IMR-90 (cell line): ENCODE results near the gene UGT1A10. TPM values are rescaled to one million over a fixed set of nuclear protein-coding genes. Genes with fewer than 3 reads are reported as not detected.

Source experiments
- ATAC-seq: fragments of 200-7000 bp; cut with Tn5 transposase; 2 replicates; pipeline ENCODE4 v1.9.1; 2020; ENCODE audit warnings: low read depth, mild to moderate bottlenecking, moderate library complexity
- BruUV-seq: library from RNA; stranded (reverse); fragments of 400-500 nt; replicated peaks from 2 replicates; lab custom pipeline; 2021; lab: Mats Ljungman, UMichigan
- CTCF ChIA-PET: fragments of 300-600 bp; formaldehyde crosslinking; extraction: SDS; loops from one replicate; lab custom pipeline; 2021; ENCODE audit warnings: antibody characterized with exemption; lab: Yijun Ruan, JAX
- POLR2A ChIA-PET: fragments of 300-600 bp; sonication (Branson Sonifier 250); formaldehyde crosslinking; loops from one replicate; lab custom pipeline; 2022; ENCODE audit warnings: antibody characterized with exemption; ENCODE audit not compliant: unreplicated experiment; lab: Charles Lee
- DNase-seq: peaks from one replicate; pipeline ENCODE4 v3.0.0; 2013
- H2AFZ ChIP-seq: replicated peaks from 2 replicates; pipeline ENCODE3; 2013; ENCODE audit warnings: low read length, mild to moderate bottlenecking; ENCODE audit not compliant: poor library complexity
- H2AK5ac ChIP-seq: 2 replicates; pipeline ENCODE4 v1.6.1; 2013; ENCODE audit warnings: low read depth, low read length, inconsistent platforms
- H2AK9ac ChIP-seq: replicated peaks from 2 replicates; pipeline ENCODE3; 2013; ENCODE audit warnings: mild to moderate bottlenecking, low read depth, low read length, moderate library complexity; ENCODE audit not compliant: poor library complexity
- H2BK120ac ChIP-seq: 2 replicates; pipeline ENCODE4 v1.6.1; 2013; ENCODE audit warnings: low read depth, low read length, inconsistent platforms
- H2BK15ac ChIP-seq: 3 replicates; pipeline ENCODE4 v1.6.1; 2013; ENCODE audit warnings: low read depth, low read length, inconsistent platforms
- H2BK20ac ChIP-seq: 2 replicates; pipeline ENCODE4 v1.6.1; 2013; ENCODE audit warnings: low read depth, mild to moderate bottlenecking, inconsistent platforms, low read length, moderate library complexity
- H2BK5ac ChIP-seq: 2 replicates; pipeline ENCODE4 v1.6.1; 2013; ENCODE audit warnings: mild to moderate bottlenecking, low read depth, low read length, inconsistent platforms; ENCODE audit not compliant: poor library complexity, severe bottlenecking
- H3K14ac ChIP-seq: replicated peaks from 2 replicates; pipeline ENCODE4 v1.6.1; 2013; ENCODE audit warnings: low read depth, low read length, inconsistent platforms
- H3K18ac ChIP-seq: 2 replicates; pipeline ENCODE4 v1.6.1; 2013; ENCODE audit warnings: low read depth, low read length, control low read depth
- H3K23ac ChIP-seq: 2 replicates; pipeline ENCODE4 v1.6.1; 2013; ENCODE audit warnings: low read depth, low read length, inconsistent platforms
- H3K27ac ChIP-seq: 2 replicates; pipeline ENCODE4 v1.5.1; 2013; ENCODE audit warnings: mild to moderate bottlenecking, control low read depth, low read length; ENCODE audit not compliant: insufficient read depth
- H3K27me3 ChIP-seq: 2 replicates; pipeline ENCODE4 v1.6.1; 2013; ENCODE audit warnings: low read length; ENCODE audit not compliant: control insufficient read depth, insufficient read depth
- H3K36me3 ChIP-seq: 2 replicates; pipeline ENCODE4 v1.6.1; 2013; ENCODE audit warnings: low read length, mixed read lengths; ENCODE audit not compliant: control insufficient read depth, insufficient read depth
- H3K4ac ChIP-seq: 2 replicates; pipeline ENCODE4 v1.6.1; 2013; ENCODE audit warnings: low read depth, low read length, inconsistent platforms
- H3K4me1 ChIP-seq: 2 replicates; pipeline ENCODE4 v1.6.1; 2013; ENCODE audit warnings: low read length, mixed read lengths; ENCODE audit not compliant: control insufficient read depth, insufficient read depth
- H3K4me2 ChIP-seq: 2 replicates; pipeline ENCODE4 v1.6.1; 2013; ENCODE audit warnings: low read depth, mild to moderate bottlenecking, control low read depth, low read length, moderate library complexity
- H3K4me3 ChIP-seq: 2 replicates; pipeline ENCODE4 v1.5.1; 2013; ENCODE audit warnings: low read depth, mild to moderate bottlenecking, control low read depth, low read length, moderate library complexity; ENCODE audit not compliant: insufficient read depth
- H3K56ac ChIP-seq: 2 replicates; pipeline ENCODE4 v1.6.1; 2013; ENCODE audit warnings: low read length, inconsistent platforms; ENCODE audit not compliant: insufficient read depth; ENCODE audit errors: extremely low read depth
- H3K79me1 ChIP-seq, 2 experiments: 2 replicates each; pipeline ENCODE4 v1.6.1; 2013; ENCODE audit warnings: low read length in 2 of 2, inconsistent platforms in 1 of 2, low read depth in 1 of 2
- H3K9ac ChIP-seq: 2 replicates; pipeline ENCODE4 v1.6.1; 2013; ENCODE audit warnings: low read depth, low read length, control low read depth
- H3K9me1 ChIP-seq: 2 replicates; pipeline ENCODE4 v1.6.1; 2013; ENCODE audit warnings: low read length, inconsistent platforms; ENCODE audit not compliant: insufficient read depth
- H3K9me3 ChIP-seq: 2 replicates; pipeline ENCODE4 v1.6.1; 2013; ENCODE audit warnings: low read length; ENCODE audit not compliant: control insufficient read depth, insufficient read depth
- H4K20me1 ChIP-seq: 2 replicates; pipeline ENCODE4 v1.6.1; 2013; ENCODE audit warnings: low read length, inconsistent platforms; ENCODE audit not compliant: insufficient read depth
- H4K5ac ChIP-seq: 2 replicates; pipeline ENCODE4 v1.6.1; 2013; ENCODE audit warnings: mild to moderate bottlenecking, low read depth, low read length, control low read depth
- H4K8ac ChIP-seq, 2 experiments: 2 replicates each; pipeline ENCODE4 v1.6.1; 2013; ENCODE audit warnings: low read depth in 2 of 2, low read length in 2 of 2, control low read depth in 1 of 2, inconsistent platforms in 1 of 2
- H4K91ac ChIP-seq: 2 replicates; pipeline ENCODE4 v1.6.1; 2013; ENCODE audit warnings: low read depth, low read length, inconsistent platforms; ENCODE audit not compliant: insufficient read depth
- BHLHE40 ChIP-seq: fragments of 150-350 bp; IDR thresholded peaks from 2 replicates; pipeline ENCODE4 v1.6.1; 2016; ENCODE audit warnings: mild to moderate bottlenecking, low read depth, low read length
- CEBPB ChIP-seq: IDR thresholded peaks from 2 replicates; pipeline ENCODE4 v1.6.1; 2012; ENCODE audit warnings: low read depth, low read length, improper control_type of control experiment
- CHD1 ChIP-seq: IDR thresholded peaks from 2 replicates; pipeline ENCODE4 v1.6.1; 2012; ENCODE audit warnings: low read depth, low read length, improper control_type of control experiment
- ELK1 ChIP-seq: fragments of 150-350 bp; IDR thresholded peaks from 2 replicates; pipeline ENCODE4 v1.6.1; 2016; ENCODE audit warnings: low read depth, mild to moderate bottlenecking, low read length, moderate library complexity, borderline replicate concordance
- FOS ChIP-seq: fragments of 150-350 bp; IDR thresholded peaks from 2 replicates; pipeline ENCODE4 v1.6.1; 2016; ENCODE audit warnings: low read depth, low read length
- MAFK ChIP-seq: IDR thresholded peaks from 2 replicates; pipeline ENCODE4 v1.6.1; 2012; ENCODE audit warnings: low read depth, low read length, improper control_type of control experiment
- MAZ ChIP-seq: IDR thresholded peaks from 2 replicates; pipeline ENCODE4 v1.6.1; 2012; ENCODE audit warnings: low read depth, mild to moderate bottlenecking, low read length, improper control_type of control experiment, moderate library complexity, borderline replicate concordance
- MXI1 ChIP-seq: IDR thresholded peaks from 2 replicates; pipeline ENCODE4 v1.6.1; 2012; ENCODE audit warnings: low read depth, mild to moderate bottlenecking, low read length, moderate library complexity, borderline replicate concordance
- NFE2L2 ChIP-seq: fragments of 150-350 bp; IDR thresholded peaks from 2 replicates; pipeline ENCODE4 v1.6.1; 2016; ENCODE audit warnings: low read depth, mild to moderate bottlenecking, low read length
- POLR2A ChIP-seq: IDR thresholded peaks from 2 replicates; pipeline ENCODE4 v1.6.1; 2012; ENCODE audit warnings: mild to moderate bottlenecking, low read depth, low read length
- RAD21 ChIP-seq: IDR thresholded peaks from 2 replicates; pipeline ENCODE4 v1.6.1; 2012; ENCODE audit warnings: low read length, improper control_type of control experiment
- RCOR1 ChIP-seq: IDR thresholded peaks from 2 replicates; pipeline ENCODE4 v1.6.1; 2012; ENCODE audit warnings: mild to moderate bottlenecking, low read length, improper control_type of control experiment; ENCODE audit not compliant: insufficient replicate concordance
- RFX5 ChIP-seq: IDR thresholded peaks from 2 replicates; pipeline ENCODE4 v1.8.0; 2012; ENCODE audit warnings: low read depth, mild to moderate bottlenecking, low read length, moderate library complexity
- SMC3 ChIP-seq: fragments of 150-350 bp; IDR thresholded peaks from 2 replicates; pipeline ENCODE4 v1.6.1; 2016; ENCODE audit warnings: low read depth, mild to moderate bottlenecking, antibody characterized with exemption, low read length, moderate library complexity
- USF2 ChIP-seq: fragments of 150-350 bp; IDR thresholded peaks from 2 replicates; pipeline ENCODE4 v1.6.1; 2017; ENCODE audit warnings: mild to moderate bottlenecking, antibody characterized with exemption, low read length, low read depth
- WGBS, 2 experiments: methylation state at CpG; one replicate each; pipeline versions ENCODE4 v1.1.5 to v1.1.7; 2013; ENCODE audit warnings: missing lambda C conversion rate in 2 of 2; ENCODE audit not compliant: insufficient read length in 1 of 2; ENCODE audit errors: extremely low coverage in 2 of 2; 5-methylcytosine and 5-hydroxymethylcytosine counted together
- dilution Hi-C: fragments of 300-500 bp; cut with HindIII; formaldehyde crosslinking; loops from one replicate; pipeline ENCODE4 v1.14.3; 2018; ENCODE audit warnings: low sequenced_read_pairs; ENCODE audit not compliant: unreplicated experiment
- in situ Hi-C: fragments of 300-500 bp; cut with MboI; formaldehyde crosslinking; loops from 3 replicates; pipeline ENCODE4 v1.14.3; 2019; ENCODE audit warnings: low sequenced_read_pairs, inconsistent platforms, mixed read lengths
- intact Hi-C: fragments of 100-400 bp; cut with micrococcal nuclease; formaldehyde crosslinking; loops from 2 replicates; pipeline ENCODE4 v1.10.0; 2022
- polyA plus RNA-seq, 3 experiments: library from polyadenylated mRNA; depleted of rRNA; stranded (reverse); fragments of >200 nt; gene quantifications; 2 replicates each; pipeline ENCODE4 v1.2.3, GENCODE V29; 2012; ENCODE audit warnings: low replicate concordance in 1 of 3
- total RNA-seq: library from RNA; depleted of rRNA; stranded (reverse); fragments of >200 nt; gene quantifications from 2 replicates; pipeline ENCODE4 v1.2.3, GENCODE V29; 2012
- TF ChIP-seq, protein P1 (sequence below): conservative IDR thresholded peaks from 2 replicates; pipeline ENCODE4 v1.5.1; 2012; ENCODE audit warnings: mild to moderate bottlenecking, low read depth, low read length, improper control_type of control experiment

The UGT1A10 gene
- total and polyA plus RNA-seq, 2 of the 4 experiments (the other 2 are of a cell fraction): not detected

- Histone ChIP-seq H3K9me3 (no peaks in the 10 kb centered on the region), H2BK20ac (no peak overlapping the region), H3K56ac (no peak overlapping the region), H3K9ac (no peak overlapping the region), H3K27me3 (peaks cover 4% of the 10 kb centered on the region; the same call in 1 of the 2 replicates), H3K9me1 (no peaks in the 10 kb centered on the region), H4K8ac (no peak overlapping the region), H4K91ac (no peak overlapping the region), H2BK15ac (no peak overlapping the region), H3K36me3 (no peaks in the 10 kb centered on the region), H3K27ac (no peak overlapping the region), H3K4me3 (no peak overlapping the region), H3K23ac (no peak overlapping the region), H2AK5ac (no peak overlapping the region), H3K4me1 (no peaks in the 10 kb centered on the region), H2AK9ac (no peak overlapping the region), H2AFZ (no peak overlapping the region), H2BK120ac (no peak overlapping the region), H3K18ac (no peak overlapping the region), H3K14ac (no peak overlapping the region), H3K4me2 (no peak overlapping the region), H3K79me1 (no peaks in the 10 kb centered on the region), H4K5ac (no peak overlapping the region), H3K4ac (no peak overlapping the region), H4K20me1 (no peaks in the 10 kb centered on the region), H2BK5ac (no peak overlapping the region)
- TF ChIP-seq USF2 (no peak), RAD21 (no peak), CEBPB (no peak), FOS (no peak), MAZ (no peak), POLR2A (no peak), RCOR1 (no peak), MXI1 (no peak), ELK1 (no peak), RFX5 (no peak), SMC3 (no peak), MAFK (no peak), BHLHE40 (no peak), NFE2L2 (no peak), CHD1 (no peak)
- TF ChIP-seq, protein P1, sequence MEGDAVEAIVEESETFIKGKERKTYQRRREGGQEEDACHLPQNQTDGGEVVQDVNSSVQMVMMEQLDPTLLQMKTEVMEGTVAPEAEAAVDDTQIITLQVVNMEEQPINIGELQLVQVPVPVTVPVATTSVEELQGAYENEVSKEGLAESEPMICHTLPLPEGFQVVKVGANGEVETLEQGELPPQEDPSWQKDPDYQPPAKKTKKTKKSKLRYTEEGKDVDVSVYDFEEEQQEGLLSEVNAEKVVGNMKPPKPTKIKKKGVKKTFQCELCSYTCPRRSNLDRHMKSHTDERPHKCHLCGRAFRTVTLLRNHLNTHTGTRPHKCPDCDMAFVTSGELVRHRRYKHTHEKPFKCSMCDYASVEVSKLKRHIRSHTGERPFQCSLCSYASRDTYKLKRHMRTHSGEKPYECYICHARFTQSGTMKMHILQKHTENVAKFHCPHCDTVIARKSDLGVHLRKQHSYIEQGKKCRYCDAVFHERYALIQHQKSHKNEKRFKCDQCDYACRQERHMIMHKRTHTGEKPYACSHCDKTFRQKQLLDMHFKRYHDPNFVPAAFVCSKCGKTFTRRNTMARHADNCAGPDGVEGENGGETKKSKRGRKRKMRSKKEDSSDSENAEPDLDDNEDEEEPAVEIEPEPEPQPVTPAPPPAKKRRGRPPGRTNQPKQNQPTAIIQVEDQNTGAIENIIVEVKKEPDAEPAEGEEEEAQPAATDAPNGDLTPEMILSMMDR: no peak
- ChIA-PET CTCF (no interaction called here), POLR2A (no interaction called here)
- in situ Hi-C loops: no loop called here
- dilution Hi-C loops: no loop called here
- DNase-seq (no peak), ATAC-seq (no peak)
- 64% methylated on average over 2 of the region's 3 CpGs; no CpG with 5 or more reads in 1 of the 2 experiments for WGBS, 2 experiments
- BruUV-seq: no TSS peak
- intact Hi-C loops: no loop called here
These were observed 31.4 kb upstream of the UGT1A10 start for GRCh38 chr2:233604826-233605225.
